SKM-1 (cell line): ENCODE measurements around the gene ENPP3.

Source experiments
- DNase-seq: peaks from one replicate; lab custom pipeline; 2025; ENCODE audit not compliant: unreplicated experiment; lab: John Stamatoyannopoulos, UW

ENPP3 gene

GRCh38 chr6:131763749-131764148, 126.6 kb downstream of the ENPP3 start:
- no peak for DNase-seq

- DNase-seq: no peak
Measured at GRCh38 chr6:131764350-131764749, 127.2 kb downstream of the ENPP3 start.

- DNase-seq: no peak
Measured at GRCh38 chr6:131765081-131765803, 128.1 kb downstream of the ENPP3 start.

- DNase-seq: no peak
Measured at GRCh38 chr6:131765804-131766135, 128.7 kb downstream of the ENPP3 start.

GRCh38 chr6:131766631-131767030, 129.5 kb downstream of the ENPP3 start:
- no peak for DNase-seq

- no peak for DNase-seq
Measured at GRCh38 chr6:131768964-131769363, 131.9 kb downstream of the ENPP3 start.

- DNase-seq: no peak
Measured at GRCh38 chr6:131769385-131770141, 132.5 kb downstream of the ENPP3 start.

- no peak for DNase-seq
Measured at GRCh38 chr6:131770776-131771175, 133.7 kb downstream of the ENPP3 start.

- DNase-seq: no peak
Measured at GRCh38 chr6:131773284-131773950, 136.3 kb downstream of the ENPP3 start.

- DNase-seq: no peak
Measured at GRCh38 chr6:131775886-131776285, 138.8 kb downstream of the ENPP3 start.

- DNase-seq: no peak
Measured at GRCh38 chr6:131776985-131777384, 139.9 kb downstream of the ENPP3 start.

GRCh38 chr6:131778169-131778568, 141.1 kb downstream of the ENPP3 start:
- no peak for DNase-seq

GRCh38 chr6:131779304-131779703, 142.2 kb downstream of the ENPP3 start:
- no peak for DNase-seq

GRCh38 chr6:131780600-131780999, 143.5 kb downstream of the ENPP3 start:
- no peak for DNase-seq

- DNase-seq: no peak
Measured at GRCh38 chr6:131781687-131782086, 144.6 kb downstream of the ENPP3 start.

- no peak for DNase-seq
Measured at GRCh38 chr6:131782764-131783163, 145.7 kb downstream of the ENPP3 start.

GRCh38 chr6:131784561-131784960, 147.5 kb downstream of the ENPP3 start:
- no peak for DNase-seq

- DNase-seq: no peak
Measured at GRCh38 chr6:131787079-131787478, 150.0 kb downstream of the ENPP3 start.

GRCh38 chr6:131787766-131788712, 150.9 kb downstream of the ENPP3 start:
- DNase-seq: no peak

- DNase-seq: no peak
Measured at GRCh38 chr6:131789219-131789618, 152.1 kb downstream of the ENPP3 start.

GRCh38 chr6:131791476-131791875, 154.4 kb downstream of the ENPP3 start:
- DNase-seq: no peak
